Astrocyte (in vitro differentiated cells and primary cell): ENCODE data around the gene VSTM4. TPM values are rescaled to one million over a fixed set of nuclear protein-coding genes. Genes with fewer than 3 reads are reported as not detected.

Experiments
- DNase-seq: peaks from one replicate; pipeline ENCODE4 v3.0.0-alpha.2; 2010; ENCODE audit warnings: low read depth
- FAIRE-seq: peaks from 2 replicates; lab custom pipeline; 2011; peaks lifted over from hg19 to GRCh38; lab: Jason Lieb, UNC
- H2AFZ ChIP-seq: 2 replicates; pipeline ENCODE4 v1.6.0; 2012; ENCODE audit warnings: low read depth, low read length, inconsistent platforms
- H3K27ac ChIP-seq: 2 replicates; pipeline ENCODE4 v1.5.1; 2011; ENCODE audit warnings: low read depth, low read length, inconsistent platforms
- H3K27me3 ChIP-seq: 2 replicates; pipeline ENCODE4 v1.6.0; 2011; ENCODE audit warnings: low read length, inconsistent platforms; ENCODE audit not compliant: insufficient read depth
- H3K36me3 ChIP-seq: 2 replicates; pipeline ENCODE4 v1.5.1; 2011; ENCODE audit warnings: low read length, inconsistent platforms; ENCODE audit not compliant: insufficient read depth
- H3K4me1 ChIP-seq: 2 replicates; pipeline ENCODE4 v1.5.1; 2011; ENCODE audit warnings: low read length, inconsistent platforms; ENCODE audit not compliant: insufficient read depth
- H3K4me2 ChIP-seq: 2 replicates; pipeline ENCODE4 v1.6.0; 2012; ENCODE audit warnings: low read length, inconsistent platforms
- H3K4me3 ChIP-seq: 2 replicates; pipeline ENCODE4 v1.5.1; 2011; ENCODE audit warnings: low read depth, mild to moderate bottlenecking, low read length, inconsistent platforms; ENCODE audit not compliant: insufficient read depth
- H3K79me2 ChIP-seq: 2 replicates; pipeline ENCODE4 v1.6.0; 2012; ENCODE audit warnings: mild to moderate bottlenecking, low read length, inconsistent platforms; ENCODE audit not compliant: insufficient read depth
- H3K9ac ChIP-seq: 2 replicates; pipeline ENCODE4 v1.6.0; 2012; ENCODE audit warnings: mild to moderate bottlenecking, low read length, inconsistent platforms
- H3K9me3 ChIP-seq: 2 replicates; pipeline ENCODE4 v1.5.1; 2012; ENCODE audit warnings: low read depth, mild to moderate bottlenecking, low read length, inconsistent platforms; ENCODE audit not compliant: insufficient read depth
- H4K20me1 ChIP-seq: 2 replicates; pipeline ENCODE4 v1.6.0; 2012; ENCODE audit warnings: low read length, inconsistent platforms; ENCODE audit not compliant: insufficient read depth
- H3K27ac Mint-ChIP-seq: one replicate; pipeline ENCODE4 v1.8.0; 2021; ENCODE audit warnings: mild to moderate bottlenecking, mixed read lengths; ENCODE audit not compliant: unreplicated experiment
- H3K27me3 Mint-ChIP-seq: one replicate; pipeline ENCODE4 v1.8.0; 2021; ENCODE audit warnings: low read depth, mixed read lengths; ENCODE audit not compliant: unreplicated experiment
- H3K36me3 Mint-ChIP-seq: one replicate; pipeline ENCODE4 v1.8.0; 2021; ENCODE audit warnings: low read depth, mixed read lengths; ENCODE audit not compliant: unreplicated experiment
- H3K4me1 Mint-ChIP-seq: one replicate; pipeline ENCODE4 v1.8.0; 2021; ENCODE audit warnings: low read depth, mixed read lengths; ENCODE audit not compliant: unreplicated experiment
- H3K4me3 Mint-ChIP-seq: one replicate; pipeline ENCODE4 v1.8.0; 2021; ENCODE audit warnings: mild to moderate bottlenecking, moderate library complexity, mixed read lengths; ENCODE audit not compliant: unreplicated experiment
- H3K9me3 Mint-ChIP-seq: one replicate; pipeline ENCODE4 v1.8.0; 2021; ENCODE audit warnings: mild to moderate bottlenecking, mixed read lengths; ENCODE audit not compliant: unreplicated experiment
- CTCF ChIP-seq: IDR thresholded peaks from 2 replicates; pipeline ENCODE4 v1.5.1; 2011; ENCODE audit warnings: low read depth, mild to moderate bottlenecking, inconsistent platforms, low read length, moderate library complexity; ENCODE audit not compliant: insufficient read depth
- EZH2 ChIP-seq: IDR thresholded peaks from 2 replicates; pipeline ENCODE4 v1.6.1; 2012; ENCODE audit warnings: mild to moderate bottlenecking, low read length, inconsistent platforms; ENCODE audit not compliant: insufficient read depth
- total RNA-seq: library from RNA; stranded (reverse); gene quantifications from 2 replicates; pipeline ENCODE4 v1.2.1, GENCODE V29; 2021

VSTM4 gene
- total RNA-seq, 1 donor from 2014 or later = 1.1 TPM

GRCh38 chr10:49141541-49142332, 26.4 kb upstream of the VSTM4 start:
- Histone ChIP-seq H2AFZ (no peak overlapping the region), H3K36me3 (no peaks in the 10 kb centered on the region), H3K79me2 (no peaks in the 10 kb centered on the region), H4K20me1 (no peaks in the 10 kb centered on the region), H3K27me3 (no peaks in the 10 kb centered on the region), H3K9ac (no peak overlapping the region), H3K4me2 (no peak overlapping the region), H3K9me3 (peaks cover 2% of the 10 kb centered on the region), H3K4me3 (no peak overlapping the region), H3K27ac (no peak overlapping the region), H3K4me1 (peaks cover 34% of the 10 kb centered on the region)
- Mint-ChIP-seq H3K9me3 (peaks cover 2% of the 10 kb centered on the region), H3K4me1 (peaks cover 20% of the 10 kb centered on the region), H3K36me3 (no peaks in the 10 kb centered on the region), H3K27me3 (peaks cover 18% of the 10 kb centered on the region), H3K27ac (no peak overlapping the region), H3K4me3 (no peak overlapping the region)
- TF ChIP-seq CTCF (no peak), EZH2 (no peak)
- FAIRE-seq (no peak), DNase-seq (no peak)

GRCh38 chr10:49140304-49141177, 25.2 kb upstream of the VSTM4 start:
- no peaks in the 10 kb centered on the region for H3K27me3 ChIP-seq
- H3K36me3 Mint-ChIP-seq = no peaks in the 10 kb centered on the region
- peaks cover 39% of the 10 kb centered on the region for H3K4me1 ChIP-seq
- peak overlapping the region; percentile 78 for H3K4me2 ChIP-seq
- peaks cover 25% of the 10 kb centered on the region for H3K4me1 Mint-ChIP-seq
- no peaks in the 10 kb centered on the region for H3K79me2 ChIP-seq
- H3K4me3 ChIP-seq = no peak overlapping the region
- FAIRE-seq = no peak
- TF ChIP-seq CTCF = no peak
- TF ChIP-seq EZH2 = no peak
- H3K9ac ChIP-seq = peak overlapping the region; percentile 62
- H3K27ac ChIP-seq = peak overlapping the region; percentile 98
- no peak for DNase-seq
- no peaks in the 10 kb centered on the region for H3K9me3 Mint-ChIP-seq
- peaks cover 12% of the 10 kb centered on the region for H3K27me3 Mint-ChIP-seq
- H3K4me3 Mint-ChIP-seq = no peak overlapping the region
- H2AFZ ChIP-seq = peak overlapping the region; percentile 24
- H3K27ac Mint-ChIP-seq = peak overlapping the region; percentile 79
- H3K9me3 ChIP-seq = no peaks in the 10 kb centered on the region
- no peaks in the 10 kb centered on the region for H3K36me3 ChIP-seq
- no peaks in the 10 kb centered on the region for H4K20me1 ChIP-seq
